NB4 (cell line): ENCODE results near the gene ALDOB.

Experiments
- POLR2A ChIP-seq: IDR thresholded peaks from 2 replicates; pipeline ENCODE4 v1.6.1; 2011; ENCODE audit warnings: mild to moderate bottlenecking; ENCODE audit not compliant: insufficient read length; ENCODE audit errors: extremely low read depth
- TF ChIP-seq, protein P1 (sequence below): IDR thresholded peaks from one replicate; pipeline ENCODE4 v1.5.1; 2012; ENCODE audit warnings: low read depth, low read length

DNA sequence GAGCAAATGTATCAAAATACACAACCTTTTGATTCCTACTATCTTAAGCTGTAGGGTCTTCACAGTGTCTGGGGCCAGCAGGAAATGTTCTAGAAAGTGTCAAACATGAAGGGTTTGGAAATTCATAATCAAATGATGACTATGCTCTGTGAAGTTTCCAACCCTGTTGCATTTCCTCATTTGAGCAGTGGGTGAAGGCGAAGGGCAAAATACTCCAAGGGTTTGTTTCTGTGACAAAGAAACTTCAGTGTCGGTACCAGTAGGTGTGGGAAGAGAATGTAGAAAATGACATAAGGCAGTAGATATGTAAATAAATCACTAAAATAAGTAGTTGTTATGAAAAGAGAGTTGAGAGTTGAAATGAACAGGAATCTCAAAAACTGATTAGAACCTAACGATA, 576 bp downstream of the ALDOB start:
- TF ChIP-seq, protein P1, sequence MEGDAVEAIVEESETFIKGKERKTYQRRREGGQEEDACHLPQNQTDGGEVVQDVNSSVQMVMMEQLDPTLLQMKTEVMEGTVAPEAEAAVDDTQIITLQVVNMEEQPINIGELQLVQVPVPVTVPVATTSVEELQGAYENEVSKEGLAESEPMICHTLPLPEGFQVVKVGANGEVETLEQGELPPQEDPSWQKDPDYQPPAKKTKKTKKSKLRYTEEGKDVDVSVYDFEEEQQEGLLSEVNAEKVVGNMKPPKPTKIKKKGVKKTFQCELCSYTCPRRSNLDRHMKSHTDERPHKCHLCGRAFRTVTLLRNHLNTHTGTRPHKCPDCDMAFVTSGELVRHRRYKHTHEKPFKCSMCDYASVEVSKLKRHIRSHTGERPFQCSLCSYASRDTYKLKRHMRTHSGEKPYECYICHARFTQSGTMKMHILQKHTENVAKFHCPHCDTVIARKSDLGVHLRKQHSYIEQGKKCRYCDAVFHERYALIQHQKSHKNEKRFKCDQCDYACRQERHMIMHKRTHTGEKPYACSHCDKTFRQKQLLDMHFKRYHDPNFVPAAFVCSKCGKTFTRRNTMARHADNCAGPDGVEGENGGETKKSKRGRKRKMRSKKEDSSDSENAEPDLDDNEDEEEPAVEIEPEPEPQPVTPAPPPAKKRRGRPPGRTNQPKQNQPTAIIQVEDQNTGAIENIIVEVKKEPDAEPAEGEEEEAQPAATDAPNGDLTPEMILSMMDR: no peak
- TF ChIP-seq POLR2A: no peak
